Stimulated activated CD4-positive, alpha-beta T cell treated with anti-CD3 and anti-CD28 coated beads, Interleukin-15, amount 100 ng/mL, for 1 hour (primary cell): Measurements from ENCODE around the gene RNF13.
"Not testable (repeated sequence)": the region's sequence is repeated elsewhere in the genome, so short reads cannot be mapped to it uniquely, and the experiment has no call there.

Experiments used
- DNase-seq, 2 donors: peaks; one replicate each; pipeline ENCODE4 v3.0.0-alpha.2; 2020; ENCODE audit warnings: low read depth in 1 of 2, low spot score in 1 of 2

RNF13 gene

DNA sequence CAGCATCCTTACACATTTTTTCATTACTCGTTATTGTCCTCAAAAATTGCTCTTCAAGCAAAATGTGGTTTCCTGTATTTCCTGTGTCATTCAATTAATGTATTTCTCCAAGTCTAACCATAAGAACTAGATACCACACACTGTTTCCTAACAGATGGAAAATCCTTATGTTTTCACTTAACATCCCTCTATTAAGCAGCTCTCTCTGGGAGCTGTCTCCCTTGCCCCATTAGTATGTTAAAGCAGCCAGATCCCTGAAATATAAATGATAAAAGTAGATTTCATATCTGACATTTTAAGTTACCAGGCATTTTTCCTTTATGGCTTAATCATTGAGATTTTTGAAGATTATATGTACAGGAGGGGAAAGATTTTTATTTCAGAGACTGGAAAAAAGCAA is 141.8 kb downstream of the RNF13 start:
- no peak for DNase-seq

DNA sequence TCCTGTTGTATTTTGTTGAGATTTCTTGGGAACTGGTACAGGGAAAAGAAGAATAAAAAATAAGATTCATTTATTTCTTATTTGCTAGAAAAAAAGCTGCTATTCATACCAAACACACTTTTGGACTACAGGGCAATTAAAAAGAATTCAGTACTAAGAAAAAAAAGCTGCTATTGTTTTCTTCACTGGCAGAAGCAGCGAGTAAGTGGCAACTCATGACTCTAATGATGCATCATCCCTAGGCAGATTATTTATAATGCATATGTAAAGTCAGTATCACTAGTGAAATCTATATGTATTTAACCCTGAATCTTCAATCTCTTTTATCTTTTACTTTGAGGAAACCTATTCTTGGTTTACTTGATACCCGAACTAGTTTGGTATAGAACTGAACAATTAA is 142.4 kb downstream of the RNF13 start:
- DNase-seq: no peak

DNA sequence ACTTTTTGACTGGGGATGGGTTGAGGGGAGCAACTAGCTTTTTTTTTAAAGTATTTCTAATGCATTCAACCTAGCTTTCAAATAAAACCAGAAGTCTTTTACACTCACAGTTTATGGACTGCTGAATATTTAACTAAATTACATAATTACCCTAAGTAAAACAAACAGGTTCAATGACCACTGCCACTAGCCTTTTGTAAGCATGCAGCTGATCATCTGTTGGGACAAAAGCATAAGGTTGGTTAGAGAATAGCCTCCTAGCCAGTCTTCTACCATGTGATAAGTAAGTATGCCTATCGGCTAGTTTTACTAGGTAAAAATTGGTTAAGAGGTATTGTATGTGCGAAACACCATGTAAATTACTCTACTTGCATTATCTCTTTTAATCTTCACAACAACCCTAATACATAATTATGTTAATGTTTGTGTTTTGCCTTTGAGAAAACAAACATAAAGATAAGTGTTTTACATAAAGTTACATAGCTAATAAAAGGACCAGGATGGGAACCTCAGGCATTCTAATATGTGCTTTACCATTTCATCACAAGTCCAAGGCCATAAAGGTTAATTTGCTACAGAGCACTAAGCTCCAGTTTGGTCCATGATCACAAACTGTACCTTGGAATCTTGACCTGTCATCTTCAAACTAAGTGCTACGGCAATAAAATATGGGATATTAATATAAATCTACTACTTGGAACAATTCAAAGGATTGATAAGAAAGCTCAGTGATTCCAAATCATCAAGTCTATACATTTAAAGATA is 144.5 kb downstream of the RNF13 start:
- no peak for DNase-seq

DNA sequence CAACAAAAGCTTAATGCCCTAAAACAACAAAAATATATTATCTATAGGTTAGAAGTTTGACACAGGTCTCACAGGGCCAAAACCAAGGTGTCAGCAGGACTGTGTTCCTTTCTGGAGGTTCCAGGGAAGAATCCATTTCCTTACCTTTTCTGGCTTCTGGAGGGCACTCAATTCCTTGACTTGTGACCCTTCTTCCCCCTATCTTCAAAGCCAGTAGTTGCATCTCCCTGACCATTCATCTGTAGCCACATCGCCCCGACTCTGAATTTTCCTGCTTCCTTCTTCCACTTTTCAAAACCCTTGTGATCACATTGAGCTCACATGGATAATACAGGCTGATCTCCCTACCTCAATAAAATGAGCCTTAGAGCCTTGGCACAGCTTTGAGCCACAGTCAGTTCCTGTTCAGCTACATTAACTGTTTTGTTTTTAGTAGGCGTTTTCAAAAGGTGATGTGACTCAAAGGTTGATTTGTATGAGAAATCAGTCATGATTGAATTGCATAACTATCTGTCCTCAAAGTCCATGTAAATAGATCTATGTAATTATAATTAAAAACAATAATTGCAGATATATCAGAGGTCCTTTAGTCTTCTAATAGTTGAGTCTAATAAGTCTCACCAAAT is 145.3 kb downstream of the RNF13 start:
- DNase-seq: no peak

DNA sequence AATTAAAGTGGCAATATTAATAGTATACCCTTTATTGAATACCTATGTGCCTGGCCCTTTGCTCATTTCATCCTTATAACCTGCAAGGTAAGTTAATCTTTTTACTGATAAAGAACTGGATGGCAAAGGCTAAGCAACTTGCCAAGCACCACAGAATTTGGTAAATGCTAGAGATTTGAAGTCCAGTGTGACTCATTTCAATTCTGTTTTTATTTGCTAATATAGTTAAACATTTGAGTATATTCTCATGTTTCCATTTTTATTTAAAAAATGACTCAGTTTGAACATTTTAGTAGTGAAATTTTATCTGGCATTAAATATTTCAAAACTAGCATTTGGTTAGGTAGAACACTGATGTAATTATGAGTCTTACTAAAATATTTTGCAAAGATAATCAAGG is 146.4 kb downstream of the RNF13 start:
- DNase-seq: no peak

DNA sequence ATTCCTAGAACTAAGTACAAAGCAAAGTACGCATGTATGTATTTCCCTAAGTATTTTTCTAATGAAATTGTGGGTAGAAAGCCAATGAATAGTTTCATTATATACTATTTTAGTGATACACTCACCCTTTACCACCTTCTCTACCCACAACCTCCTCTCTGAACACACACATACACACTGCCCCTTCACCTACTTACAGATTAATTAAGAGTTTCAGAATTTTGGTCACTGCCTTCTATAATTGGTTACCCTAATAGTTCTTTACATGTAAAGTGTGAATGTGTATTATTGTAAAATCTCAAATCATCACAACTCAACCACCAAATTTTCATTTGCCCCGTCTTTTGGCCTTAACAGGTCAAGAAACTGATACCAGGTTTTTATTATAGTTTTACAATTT is 150.5 kb downstream of the RNF13 start:
- no peak for DNase-seq

DNA sequence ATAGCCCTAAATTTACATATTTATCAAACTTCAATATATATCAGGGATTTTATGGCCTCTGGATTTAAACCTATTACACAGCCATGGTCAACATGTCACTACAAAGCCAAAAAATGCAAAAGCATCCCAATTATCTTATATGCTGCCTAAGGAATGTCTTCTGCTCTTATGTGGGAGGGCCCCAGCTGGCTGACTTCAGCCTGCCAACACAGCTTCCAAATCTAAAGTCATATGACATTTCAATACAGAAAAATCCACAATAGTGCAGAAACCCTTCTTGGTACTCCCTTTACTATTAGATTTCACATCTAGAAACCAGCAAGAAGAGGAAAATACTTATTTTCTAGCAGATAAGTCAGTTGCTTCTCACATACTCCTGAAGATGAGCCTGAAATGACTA is 151.3 kb downstream of the RNF13 start:
- DNase-seq: no peak

DNA sequence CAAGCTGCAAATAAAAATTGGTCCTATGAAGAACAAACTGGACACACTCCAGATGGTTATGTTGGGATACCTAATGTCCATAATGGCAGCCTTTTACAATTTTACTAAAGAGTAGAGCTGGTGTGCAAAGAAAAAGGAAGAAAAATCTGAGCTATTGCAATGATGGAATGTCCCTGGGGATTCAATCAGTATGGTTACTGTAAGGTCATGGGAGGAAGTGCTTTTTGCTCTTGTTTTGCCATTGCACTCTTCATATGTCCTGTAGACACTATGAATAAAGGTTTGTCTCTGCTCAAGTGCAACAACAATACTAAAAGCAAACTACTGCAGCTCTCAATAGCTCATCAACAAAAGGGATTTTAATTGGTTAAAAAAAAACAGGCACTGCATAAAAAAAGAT is 152.3 kb downstream of the RNF13 start:
- no peak for DNase-seq

DNA sequence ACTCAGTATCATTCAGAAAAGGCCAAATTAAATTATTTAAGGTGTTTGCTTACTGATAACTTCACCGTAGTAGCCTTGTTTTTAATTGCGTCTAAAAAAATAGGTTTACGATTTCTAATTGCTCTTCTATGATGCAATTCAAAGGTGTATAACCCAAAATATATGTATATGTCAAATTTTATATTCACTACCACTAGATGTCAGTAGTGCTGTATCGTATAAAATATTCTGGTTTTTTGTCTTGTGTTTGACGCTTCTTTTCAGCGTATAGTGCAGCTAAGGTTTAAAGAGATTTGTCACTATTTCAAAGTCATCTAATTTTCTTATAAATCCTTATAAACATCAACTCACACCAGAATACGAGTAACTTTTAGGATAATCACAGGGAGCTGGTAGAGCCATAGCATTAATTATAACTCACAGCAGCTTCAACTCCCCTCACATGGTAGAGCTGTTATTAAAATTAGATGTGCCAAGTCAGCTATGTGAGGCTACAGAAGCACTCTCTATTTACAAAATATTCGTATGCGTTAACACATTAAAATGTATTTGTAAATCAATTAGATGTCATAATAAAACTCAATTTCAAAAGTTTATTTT is 154.2 kb downstream of the RNF13 start:
- no peak for DNase-seq

DNA sequence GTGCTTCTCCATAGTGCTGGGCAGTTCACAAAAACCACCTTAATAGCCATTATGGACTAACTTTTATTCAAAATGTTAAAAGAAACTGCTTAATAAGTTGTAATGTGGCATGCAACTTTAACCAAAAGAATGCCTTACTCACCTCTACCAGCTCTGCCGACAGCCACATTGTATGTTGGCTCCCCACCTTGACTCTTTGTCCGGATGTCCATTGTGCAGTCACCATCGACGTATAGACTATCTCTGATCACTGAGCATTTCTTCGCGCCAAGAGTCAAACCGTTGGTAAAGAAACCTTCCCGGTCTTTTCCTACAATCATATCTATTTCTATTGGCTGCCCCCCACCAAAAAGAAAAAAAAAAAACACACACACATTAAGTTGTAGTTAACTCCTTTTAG is 155.2 kb downstream of the RNF13 start:
- no peak for DNase-seq

DNA sequence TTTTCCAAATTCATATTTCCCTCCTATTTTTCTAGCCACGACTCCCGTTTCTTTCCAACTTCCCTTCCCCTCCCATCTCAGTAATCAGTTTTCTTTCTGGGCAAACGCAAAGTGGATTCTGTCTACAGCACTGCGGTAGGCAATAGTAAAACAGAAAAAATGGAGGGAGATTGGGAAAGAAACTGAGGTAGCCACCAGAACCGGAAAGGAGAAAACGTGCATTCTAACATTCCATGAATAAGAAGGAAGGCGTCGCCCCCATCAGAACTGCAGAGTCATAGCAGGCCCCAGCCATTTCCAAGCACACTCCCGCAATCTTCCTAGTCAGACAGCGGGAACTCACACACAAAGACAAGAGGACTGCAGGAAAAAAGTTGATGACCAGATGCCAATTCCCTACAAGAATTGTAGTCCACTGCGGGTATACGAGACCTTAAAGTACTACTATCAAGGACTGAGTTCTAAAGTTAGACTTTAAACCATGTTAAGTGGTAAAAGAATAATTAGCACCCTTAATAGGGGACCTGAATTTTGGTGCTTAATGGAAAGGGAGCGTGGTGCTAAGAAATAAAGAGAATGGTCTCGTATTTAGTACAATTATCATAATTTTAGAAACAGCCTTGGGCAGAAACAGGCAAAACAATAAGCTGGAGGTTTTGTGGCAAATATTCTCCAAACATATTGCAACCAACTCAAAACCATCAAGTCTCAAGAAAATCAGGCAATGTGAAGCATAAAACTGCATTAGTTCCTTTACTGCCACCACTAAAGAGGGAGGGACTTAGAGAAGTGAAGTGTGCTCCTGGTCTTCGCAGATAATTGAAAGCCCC is 156.3 kb downstream of the RNF13 start:
- DNase-seq: no peak

DNA sequence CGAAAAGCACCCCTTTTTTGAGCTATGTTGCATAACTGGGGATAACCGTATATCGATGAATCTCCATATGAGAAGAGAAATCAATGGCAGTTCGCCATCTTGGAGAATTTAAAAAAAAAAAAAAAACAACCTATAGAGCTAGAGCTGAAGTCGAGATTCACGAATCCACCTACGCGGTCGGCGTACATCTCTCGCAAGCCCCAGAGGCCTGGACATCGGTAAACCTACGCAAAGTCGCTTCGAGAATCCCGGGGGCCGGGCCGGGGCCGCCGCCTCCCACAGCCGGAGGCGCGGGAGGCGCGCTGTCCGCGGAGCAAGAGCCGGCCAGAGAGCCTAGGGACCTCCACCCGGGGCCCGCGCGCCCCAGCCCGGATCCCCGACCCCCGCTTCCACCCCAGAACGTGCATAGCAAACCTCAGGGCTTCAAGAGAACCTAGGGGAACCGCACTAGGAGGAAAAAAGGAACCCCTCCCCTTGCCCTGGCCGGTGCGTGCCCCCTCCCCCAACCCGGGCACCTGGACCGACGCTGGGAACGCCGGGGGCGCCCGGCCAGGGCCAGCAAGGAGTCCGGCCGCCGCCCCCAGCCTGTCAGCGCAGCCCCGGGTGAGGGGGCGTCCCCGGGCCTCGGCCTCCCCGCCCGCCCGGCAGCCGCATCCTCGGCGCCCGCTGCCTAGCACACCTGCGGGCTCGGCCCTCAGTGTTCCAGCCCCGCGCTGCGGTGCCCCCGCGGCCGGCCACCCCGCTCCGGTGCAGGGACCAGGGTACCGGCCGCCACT is 157.1 kb downstream of the RNF13 start:
- DNase-seq: peak; percentile 37 to 64

DNA sequence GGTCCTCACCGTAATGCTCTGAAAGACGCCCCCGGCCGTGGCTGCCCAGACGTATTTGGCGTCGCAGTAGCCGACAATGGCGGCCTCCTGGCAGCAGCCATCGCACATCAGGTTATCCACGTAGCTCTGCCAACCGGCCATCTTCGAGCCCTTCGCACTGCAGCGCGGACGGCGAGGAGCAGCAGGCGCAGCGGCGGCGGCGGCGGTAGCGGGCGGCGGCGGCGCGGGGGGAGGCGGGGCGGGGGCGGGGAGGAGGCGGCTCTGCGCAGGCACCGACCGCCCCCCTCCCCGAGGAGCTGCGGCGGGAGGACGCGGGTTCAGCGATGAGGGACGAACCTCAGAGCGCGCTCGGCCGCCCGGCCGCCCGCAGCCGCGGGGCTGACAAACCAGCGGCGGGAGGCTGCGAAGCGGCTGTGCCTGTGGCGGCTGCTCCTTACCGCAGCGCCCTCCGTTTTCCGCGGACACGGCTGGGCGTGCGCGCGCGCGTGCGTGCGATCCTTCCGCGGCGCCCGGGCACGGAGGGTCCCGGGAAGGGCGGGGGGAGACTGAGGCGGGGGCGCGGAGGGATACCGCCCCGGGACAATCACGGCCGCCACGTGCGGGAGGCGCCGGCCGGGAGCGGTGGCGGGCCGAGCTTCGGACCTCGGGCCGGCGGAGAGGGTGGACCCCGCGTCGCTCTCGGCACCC is 157.8 kb downstream of the RNF13 start, which contains the start of gene PFN2:
PFN2 (minus strand) TSS at position 180 of the 687 bp plus-strand sequence; CDS start at position 141, 39 bp downstream.
- peak; percentile 29 to 31 for DNase-seq

DNA sequence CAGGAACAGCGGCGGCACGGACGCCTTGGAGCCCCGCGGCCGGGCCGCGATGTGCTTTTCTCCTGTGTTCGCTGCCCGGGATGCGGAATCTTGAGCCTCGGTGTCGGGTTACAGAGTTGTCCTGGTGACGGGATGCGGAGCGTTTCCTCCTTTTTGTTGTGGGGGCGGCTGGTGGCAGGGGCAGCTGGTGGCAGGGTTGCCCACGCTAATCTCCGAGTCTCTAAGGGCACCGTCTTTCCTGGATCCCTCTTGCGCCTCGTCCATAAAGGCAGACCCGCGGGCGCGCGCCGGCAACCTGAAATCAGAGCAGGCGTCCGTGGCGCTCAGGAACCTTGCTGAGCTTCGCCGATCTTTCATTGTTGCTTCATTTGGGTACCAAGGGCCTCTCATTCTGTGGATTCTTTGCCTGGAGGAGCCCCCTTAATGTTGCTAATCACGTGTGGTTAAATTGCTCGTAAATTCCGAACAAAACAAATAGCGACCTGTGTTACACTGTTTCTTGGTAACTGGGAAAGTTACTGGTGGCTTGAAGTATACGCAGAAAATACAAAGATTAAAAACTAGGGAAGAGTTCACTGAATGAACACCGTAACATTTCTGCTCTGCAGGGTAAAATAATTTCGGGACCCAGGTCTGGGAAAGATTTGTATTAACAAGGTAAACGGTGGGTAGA is 158.5 kb downstream of the RNF13 start:
- peak in 1 of 2 donors; percentile 9 for DNase-seq

DNA sequence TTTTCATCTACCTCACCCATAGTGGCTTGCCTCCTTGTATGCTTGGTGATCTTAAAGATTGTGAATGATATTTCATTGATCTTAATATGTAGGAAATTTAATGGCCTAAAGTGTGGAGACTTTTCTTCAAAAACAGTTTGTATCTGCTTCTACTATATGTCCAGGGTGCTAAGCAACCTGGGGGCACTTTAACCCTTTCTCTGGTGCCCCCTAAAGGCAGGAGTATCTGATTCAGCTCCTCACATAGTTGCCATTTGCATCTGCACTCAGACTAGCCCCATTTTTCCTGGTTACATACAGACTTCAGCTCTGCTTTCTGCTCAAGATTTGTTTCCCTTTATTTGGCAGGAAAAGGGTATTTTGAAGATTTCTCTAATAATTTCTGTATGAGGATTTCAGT is 162.9 kb downstream of the RNF13 start:
- no peak for DNase-seq

DNA sequence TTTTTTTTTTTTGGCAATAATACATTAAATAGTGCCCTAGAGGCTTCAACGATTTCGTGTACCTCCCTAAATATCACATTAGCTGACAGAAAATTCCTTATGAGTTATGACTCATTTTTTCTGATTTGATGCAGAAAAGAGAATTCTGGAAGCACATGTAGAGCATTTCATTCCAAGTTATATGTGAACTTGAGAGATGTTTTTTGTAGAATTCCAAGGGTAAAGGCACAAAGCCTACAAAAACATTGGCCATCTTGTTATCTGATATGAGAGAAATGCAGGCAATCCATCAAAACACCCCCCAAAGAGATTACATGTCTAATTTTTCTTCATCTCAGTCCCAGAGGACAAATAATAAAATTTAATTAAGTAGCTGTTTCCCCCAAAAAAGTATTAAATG is 164.4 kb downstream of the RNF13 start:
- DNase-seq: no peak

DNA sequence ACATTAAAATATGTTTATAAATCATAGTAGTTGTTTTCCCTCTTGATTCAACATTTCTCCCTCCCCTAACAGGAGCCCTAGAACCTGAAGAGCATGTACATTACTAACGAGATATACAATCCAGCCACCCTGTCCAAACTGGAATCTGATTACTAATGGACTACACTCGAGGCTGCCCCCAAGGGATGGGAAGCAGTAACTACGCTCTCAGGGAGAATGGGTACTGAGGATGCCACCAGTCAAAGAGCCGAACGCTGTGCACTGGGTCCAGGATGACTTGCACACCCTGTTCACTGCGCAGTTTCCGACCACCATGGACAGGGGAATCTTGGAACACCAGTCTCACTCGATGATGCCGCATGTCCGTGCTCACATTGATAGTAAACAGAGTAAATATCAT is 169.0 kb downstream of the RNF13 start:
- not testable (repeated sequence) for DNase-seq

DNA sequence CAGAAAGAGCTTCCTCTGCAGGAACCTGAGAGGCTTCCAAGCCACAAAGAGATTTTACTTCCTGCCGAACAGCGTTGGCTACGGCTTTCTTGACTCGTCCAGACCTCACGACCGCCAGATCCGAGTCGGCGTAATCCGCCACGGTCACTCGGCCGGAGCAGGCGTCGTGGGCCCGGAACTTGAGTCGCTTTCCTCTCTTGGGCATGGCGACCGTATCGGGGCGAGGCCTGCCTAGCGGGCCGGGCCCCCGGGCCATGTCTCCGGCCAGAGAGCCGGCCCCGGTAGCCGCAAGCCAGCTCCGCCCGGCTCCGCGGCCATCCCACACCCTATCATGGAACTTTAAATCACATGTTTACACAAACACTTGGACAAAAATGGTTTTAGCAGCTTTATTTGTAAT is 170.0 kb downstream of the RNF13 start:
- DNase-seq: not testable (repeated sequence)

DNA sequence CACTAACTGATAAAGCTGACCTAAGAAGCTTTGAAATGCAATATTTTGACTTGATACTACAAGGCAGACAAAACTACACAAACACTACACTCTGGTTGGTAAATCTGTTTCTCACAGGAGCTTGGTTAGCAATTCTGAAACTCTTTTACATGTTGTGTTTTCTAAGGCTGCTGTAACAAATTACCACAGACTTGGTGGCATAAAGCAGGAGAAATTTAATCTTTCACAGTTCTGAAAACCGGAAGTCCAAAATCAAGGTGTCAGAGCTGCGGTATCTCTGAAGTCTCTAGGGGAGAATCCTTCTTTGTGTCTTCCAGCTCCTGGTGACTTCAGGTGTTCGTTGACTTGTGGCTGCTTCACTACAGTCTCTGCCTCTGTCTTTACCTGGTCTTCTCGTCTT is 170.6 kb downstream of the RNF13 start:
- DNase-seq: no peak

DNA sequence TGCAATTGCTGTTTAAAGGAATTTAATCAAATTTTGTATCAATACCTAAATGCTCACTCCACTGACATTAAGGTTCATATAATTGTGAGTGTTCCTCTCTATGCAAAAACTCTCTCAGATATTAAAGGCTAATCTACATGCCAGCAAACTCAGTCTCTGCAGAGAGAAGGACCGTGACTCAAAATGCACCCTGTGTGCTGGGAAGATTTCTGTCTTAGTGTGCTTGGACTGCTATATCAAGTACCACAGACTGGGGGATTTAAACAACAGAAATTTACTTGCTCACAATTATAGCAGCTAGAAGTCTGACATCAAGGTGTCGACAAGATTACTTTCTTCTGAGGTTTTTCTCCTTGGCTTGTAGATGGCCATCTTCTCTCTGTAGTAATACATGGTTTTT is 176.3 kb downstream of the RNF13 start:
- no peak for DNase-seq
